Embryonic facial prominence (tissue), 1 donor: ENCODE measurements around the gene HELZ2.
"Not testable (repeated sequence)": the region's sequence is repeated elsewhere in the genome, so short reads cannot be mapped to it uniquely, and the experiment has no call there.

Experiments
- DNase-seq: peaks from one replicate; pipeline ENCODE4 v3.0.0-alpha.2; 2016; ENCODE audit errors: extremely low spot score

Gene HELZ2

DNA sequence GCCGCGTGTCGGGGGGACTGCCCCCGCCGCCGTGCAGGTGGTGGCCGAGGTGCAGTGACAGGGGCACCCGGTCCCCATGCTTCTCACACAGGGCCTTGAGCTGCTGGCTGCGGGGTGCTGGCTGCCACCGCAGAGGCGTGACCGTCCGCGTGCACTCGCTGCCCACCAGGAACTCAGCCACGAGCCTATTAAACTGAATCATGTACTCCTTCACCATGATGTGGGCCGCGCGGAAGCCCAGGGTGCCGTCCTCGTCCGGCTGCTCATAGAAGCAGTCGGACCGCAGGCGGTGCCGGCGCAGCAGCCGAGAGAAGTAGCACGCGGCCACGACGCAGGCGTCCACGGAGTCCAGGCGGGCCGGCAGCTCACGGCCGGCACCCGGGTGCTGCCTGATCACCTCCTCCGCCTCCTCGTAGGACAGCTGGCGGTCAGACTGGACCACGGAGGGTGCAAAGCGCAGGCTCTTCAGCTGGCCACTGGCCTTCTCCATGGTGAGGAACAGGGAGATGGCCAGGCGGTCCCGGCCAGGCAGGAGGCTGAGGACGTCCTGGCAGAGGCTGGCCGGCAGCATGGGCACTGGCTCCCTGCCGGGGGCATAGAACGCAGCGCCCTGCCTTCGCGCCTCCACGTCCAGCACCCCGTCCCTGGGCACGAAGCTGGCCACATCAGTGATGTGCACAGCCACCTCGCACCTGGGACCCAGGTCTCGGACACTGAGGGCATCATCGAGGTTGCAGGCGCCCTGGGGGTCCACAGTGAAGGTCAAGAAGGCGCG lies 9.8 kb downstream of the HELZ2 start:
- DNase-seq, result no peak

DNA sequence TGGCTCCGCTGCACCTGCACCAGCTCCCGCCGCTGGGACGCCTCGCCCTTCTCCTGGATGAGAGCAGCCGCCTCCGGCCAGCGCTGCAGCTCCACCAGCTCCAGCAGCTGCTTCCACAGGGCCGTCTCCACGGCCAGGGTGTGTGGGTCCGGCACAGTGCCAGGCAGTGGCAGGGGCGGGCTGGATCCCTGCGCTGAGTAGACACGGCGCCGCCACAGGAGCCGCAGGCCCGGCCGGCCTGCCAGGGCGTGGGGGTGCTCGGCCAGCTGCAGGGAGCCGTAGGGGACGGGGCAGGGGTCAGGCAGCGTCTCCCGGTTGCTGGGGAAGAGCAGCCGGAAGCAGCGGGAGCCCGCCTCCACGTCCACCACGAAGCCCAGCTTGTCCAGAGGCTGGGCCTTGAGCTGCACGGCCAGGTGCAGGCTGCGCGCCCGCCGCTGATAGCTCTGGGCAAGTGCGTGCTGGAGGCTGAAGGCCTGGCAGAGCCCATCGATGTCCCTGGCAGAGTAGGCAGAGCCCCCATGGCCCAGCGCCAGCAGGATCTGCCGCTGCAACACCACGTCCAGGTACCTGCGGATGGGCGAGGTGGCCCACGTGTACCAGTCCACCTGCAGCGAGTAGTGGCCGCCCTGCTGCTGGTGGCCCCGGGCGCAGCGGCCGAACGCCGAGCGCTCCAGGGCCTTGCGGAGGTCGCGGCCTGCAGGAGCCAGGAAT lies 10.7 kb downstream of the HELZ2 start:
- DNase-seq, result no peak

DNA sequence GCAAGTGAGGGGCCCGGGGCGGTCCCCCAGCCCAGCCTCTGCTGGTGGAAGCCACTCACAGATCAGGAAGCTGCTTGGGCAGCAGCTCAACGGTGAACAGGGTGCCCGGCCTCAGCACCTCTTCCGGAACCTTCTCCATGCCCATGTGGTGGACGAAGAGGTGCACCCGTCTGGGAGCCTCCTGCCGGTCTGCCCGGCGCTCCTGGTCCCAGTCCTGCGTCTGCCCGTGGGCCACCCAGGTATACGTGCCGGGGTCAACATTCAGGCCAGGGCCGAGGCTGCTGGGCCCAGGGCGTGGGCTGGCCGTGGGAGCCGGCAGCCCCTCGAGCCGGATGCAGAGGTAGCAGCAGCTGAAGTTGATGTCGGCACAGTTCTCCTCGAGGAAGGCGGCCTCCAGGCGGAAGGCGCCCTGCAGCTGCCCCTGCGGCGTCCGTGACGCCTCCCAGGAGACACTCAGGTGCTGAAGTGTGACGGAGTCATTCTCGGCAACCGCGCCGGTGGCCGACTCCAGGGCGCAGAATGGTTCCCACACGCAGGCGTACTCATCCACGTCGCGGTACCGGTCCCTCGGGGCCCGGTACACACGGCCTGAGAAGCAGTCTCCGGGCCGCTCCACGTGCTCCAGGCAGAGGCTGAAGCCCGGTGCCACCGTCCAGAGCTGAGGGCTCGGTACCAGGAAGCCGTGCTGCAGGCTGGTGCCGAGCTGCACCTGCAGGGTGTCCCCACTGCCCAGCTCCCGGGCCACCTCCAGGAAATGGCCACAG lies 11.4 kb downstream of the HELZ2 start:
- DNase-seq, result no peak

DNA sequence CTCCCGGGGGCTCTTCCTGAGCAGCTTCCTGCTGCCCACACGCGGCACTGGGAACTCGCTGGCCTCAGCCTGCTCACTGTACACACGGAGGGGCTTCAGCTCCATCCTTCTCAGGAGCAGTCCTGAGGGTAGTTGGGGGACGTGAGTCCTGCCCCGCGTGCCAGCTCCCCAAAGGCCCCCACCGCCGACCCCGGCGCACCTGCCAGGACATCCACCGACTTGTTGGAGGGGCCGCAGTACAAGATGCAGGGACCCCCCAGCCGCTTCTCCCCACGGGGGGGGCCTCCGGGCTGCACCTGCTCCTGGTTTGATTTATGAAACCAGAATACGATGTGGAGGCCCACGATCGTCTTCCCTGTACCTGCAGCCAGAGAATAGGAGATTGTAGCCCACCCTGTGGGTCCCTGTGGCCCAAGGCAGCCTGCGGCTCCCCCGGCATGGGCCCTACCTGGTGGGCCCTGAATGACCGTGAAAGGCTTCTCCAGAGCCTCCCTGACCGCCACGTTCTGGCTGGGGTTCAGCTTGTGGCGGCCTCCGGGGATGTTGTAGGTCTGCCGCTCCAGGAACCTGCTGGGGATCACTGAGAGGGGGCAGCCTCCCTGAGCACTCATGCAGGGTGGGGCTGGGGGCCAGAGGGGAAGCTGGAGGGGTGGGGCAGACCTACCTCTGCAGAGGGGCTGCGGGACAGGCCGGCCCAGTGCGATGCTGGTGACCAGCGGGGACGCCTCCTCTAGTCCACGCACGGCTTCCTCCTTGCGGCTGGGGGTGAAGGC lies 12.2 kb downstream of the HELZ2 start:
- no peak for DNase-seq

DNA sequence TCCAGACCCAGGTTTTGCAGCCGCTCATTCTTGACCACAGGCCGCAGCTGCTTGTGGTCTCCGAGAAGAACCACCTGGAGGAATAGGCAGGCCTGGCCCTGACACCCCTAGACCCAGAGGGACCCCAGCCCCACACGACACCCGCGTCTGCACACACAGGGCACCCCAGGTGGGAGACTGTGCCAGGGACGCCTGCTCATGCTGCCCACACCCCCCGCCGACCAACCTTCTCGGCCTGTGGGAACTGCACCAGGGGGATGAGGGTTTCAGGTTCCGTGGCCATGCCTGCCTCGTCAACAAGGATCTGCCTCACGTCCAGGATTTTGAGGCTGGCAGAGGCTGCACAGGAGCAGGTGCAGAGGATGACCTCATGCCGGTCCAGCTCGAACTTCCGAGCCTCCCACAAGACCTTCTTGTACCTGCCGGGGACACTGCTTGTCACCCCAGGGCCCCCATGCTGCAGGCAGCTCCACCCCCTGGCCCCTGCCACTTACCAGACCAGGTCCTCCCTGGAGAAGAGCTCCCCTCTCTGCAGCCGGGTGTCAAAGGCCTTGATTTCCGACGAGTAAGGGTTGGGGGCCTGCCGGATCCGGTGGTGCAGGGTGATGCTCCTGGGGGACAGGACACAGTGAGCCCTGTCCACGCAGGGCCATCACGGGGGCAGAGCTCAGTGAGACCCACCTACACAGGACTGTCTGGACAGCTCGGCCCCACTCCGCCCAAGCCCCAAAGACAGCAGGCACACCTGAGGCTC lies 13.0 kb downstream of the HELZ2 start:
- no peak for DNase-seq

DNA sequence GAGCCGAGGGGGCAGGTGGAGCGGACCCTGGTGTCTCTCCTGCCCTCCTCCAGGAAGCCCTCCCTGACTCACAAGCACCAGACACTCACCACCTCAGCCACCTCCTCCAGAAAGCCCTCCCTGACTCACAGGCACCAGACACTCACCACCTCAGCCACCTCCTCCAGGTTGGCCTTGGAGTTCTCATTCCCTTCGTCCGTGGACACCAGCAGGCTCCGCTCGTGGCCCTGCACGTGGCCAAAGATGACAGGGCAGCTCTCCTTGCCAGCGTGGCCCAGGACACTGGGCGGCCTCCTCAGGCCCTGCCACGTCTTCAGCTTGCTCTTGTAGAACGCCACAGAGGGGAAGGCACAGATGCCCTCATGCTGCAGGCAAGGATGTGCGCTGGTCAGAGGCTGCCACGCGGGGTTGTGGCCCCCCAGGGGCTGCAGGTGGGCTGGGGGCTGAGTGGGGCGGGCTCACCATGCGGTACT lies 13.7 kb downstream of the HELZ2 start:
- no peak for DNase-seq

DNA sequence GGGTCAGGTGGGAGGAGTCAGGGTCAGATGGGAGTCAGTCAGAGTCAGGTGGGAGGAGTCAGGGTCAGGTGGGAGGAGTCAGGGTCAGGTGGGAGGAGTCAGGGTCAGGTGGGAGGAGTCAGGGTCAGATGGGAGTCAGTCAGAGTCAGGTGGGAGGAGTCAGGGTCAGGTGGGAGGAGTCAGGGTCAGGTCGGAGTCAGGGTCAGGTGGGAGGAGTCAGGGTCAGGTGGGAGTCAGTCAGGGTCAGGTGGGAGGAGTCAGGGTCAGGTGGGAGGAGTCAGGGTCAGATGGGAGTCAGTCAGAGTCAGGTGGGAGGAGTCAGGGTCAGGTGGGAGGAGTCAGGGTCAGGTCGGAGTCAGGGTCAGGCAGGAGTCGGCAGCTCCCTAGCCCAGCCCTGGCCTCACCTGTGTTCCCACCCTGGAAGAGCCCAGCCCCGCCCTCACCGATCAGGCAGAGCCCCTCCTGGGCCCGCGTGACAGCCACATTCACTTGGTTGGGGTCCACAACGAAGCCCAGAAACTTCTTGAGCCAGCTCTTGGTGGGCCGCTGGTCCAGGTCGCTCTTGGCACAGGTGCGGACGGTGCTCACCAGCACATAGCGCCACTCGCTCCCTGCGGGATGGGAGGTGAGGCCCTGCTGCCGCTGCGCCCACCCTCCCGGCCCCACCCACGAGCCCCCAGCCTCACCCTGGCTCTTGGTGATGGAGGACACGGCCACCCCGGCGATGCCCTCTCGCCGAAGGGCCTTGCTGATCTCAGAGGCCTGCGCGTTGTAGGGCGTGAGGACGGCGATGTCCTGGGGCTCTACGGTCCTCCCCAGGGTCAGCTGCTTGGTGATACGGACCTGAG lies 14.3 kb downstream of the HELZ2 start:
- not testable (repeated sequence) for DNase-seq

DNA sequence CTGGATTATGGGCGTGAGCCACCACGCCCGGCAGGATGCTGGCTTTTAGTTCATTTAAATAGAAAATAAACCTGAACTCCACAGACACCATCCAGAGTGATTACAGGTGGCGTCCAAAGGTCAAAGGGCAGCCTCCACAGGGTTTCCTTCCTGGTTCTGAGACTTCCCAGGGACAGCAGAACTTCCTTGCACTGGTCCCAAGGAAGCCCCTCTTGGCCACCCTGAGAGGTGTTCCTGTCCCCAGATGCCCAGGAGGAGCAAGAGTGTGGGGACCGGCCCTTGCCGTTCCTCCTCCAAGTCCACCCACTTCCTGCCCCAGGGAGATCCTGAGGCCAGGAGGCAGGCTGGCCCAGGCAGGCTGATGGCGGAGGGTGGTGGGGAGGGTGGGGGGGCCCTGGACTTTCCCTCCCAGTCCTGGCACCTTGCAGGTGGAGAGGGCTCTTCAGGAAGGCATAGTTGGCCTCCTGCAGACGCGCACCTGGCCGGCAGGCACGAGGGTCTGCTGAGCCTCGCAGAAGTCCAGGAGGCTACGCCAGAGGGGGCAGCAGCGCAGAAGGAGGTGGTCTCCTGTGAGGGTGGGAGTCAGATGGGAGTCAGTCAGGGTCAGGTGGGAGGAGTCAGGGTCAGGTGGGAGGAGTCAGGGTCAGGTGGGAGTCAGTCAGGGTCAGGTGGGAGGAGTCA lies 15.1 kb downstream of the HELZ2 start:
- DNase-seq, result no peak

DNA sequence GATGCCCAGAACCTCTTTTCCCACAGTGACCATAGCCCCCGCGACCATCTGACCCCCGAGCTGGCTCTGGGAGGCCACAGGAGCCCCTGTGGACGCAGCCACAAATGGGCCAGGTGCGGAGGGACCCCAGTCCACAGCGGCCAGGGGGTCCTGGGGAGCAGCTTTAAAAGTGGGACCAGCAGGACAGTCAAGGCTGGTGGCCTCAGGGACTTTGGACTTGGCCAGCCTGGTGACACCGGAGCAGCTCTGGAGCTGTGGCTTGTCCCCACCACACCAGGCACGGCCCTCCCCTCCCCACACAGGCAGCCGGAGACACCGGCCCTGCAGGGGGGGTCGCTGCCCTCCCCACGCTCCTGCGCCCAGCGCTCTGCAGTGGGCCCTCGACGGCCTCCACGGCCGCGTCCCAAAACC lies 16.6 kb downstream of the HELZ2 start:
- DNase-seq, result no peak

DNA sequence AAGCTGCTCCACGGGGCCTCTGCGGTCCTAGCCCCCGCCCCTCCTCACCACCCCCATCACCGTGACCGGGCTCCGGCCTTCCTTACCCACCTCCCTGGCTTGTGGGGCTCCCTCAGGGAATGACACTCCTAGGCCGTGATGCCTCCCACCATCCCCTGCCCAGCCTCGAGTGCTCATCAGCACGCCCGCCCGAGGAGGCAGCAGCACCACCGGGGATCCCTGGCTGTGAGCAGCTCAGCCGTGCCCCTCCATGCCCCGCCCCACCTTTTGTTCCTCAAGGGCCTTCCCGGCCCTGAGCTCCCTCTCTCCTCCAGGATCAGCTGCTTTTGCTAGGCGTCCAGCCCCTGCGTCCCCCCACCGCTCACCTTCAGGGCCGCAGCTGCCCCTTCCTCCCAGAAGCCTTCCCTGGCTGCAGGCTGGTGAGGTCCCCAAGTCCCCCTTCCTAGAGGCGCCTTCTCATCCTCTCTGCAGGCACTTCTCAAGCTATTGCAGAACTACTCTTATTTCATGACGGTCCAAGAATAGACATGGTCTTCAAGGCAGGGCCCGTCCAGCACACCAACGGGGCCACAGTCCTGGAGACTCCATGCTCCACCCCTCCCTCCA lies 17.1 kb downstream of the HELZ2 start:
- no peak for DNase-seq

DNA sequence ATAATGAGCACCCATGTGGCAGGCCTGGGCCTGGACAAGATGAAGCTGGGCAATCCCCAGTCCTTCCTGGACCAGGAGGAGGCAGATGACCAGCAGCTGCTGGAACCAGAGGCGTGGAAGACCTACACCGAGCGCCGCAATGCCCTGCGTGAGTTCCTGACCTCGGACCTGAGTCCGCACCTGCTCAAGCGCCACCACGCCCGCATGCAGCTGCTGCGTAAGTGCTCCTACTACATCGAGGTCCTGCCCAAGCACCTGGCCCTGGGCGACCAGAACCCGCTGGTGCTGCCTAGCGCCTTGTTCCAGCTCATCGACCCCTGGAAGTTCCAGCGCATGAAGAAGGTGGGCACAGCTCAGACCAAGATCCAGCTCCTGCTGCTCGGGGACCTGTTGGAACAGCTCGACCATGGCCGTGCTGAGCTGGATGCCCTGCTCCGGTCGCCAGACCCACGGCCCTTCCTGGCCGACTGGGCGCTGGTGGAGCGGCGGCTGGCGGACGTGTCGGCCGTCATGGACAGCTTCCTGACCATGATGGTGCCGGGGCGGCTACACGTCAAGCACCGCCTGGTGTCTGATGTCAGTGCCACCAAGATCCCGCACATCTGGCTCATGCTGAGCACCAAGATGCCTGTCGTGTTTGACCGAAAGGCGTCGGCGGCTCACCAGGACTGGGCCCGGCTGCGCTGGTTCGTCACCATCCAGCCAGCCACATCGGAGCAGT lies 18.2 kb downstream of the HELZ2 start:
- DNase-seq, result no peak

DNA sequence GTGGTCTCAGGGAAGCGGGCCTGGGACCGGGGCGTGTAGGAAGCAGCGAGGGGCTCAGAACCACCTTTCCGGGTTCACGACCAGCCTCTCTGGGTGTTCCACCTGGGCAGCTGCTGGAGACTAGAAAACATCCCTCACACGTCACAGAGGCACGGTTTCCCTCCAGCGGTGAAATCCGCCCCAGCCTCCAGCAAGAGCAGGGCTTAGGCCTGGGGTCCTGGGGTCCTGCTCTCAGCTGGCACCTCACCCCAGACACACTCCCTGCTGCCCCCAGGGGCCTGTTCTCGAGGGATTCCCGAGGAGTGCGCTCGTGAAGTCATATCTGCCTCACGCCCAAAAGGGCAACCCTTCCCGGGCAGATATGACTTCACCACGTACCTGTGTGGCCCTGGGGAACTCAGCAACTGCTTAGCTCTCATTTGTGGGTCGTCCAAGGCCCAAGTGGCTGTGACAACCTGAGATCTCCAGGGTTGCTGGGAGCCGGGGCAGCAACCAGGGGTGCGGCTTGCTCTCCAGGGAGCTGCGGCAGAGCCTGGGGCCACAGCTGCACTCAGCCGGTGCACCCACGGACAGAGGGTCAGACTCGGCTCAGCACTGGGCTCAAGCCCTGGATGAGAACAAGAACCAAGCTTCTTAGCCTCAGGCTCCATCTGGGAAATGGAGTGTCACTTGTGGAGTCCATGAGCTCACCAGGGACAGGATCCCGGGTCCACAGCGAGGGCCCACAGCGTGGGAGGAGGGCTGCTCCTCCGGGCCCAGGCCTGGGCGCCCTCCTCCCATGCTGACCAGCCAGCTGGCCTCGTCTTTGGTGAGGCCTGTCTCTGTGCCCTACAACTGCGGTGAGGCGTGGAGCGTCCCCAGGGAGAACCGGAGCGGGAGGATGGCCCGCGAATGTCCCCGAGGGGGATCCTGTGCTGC lies 19.4 kb downstream of the HELZ2 start:
- no peak for DNase-seq

DNA sequence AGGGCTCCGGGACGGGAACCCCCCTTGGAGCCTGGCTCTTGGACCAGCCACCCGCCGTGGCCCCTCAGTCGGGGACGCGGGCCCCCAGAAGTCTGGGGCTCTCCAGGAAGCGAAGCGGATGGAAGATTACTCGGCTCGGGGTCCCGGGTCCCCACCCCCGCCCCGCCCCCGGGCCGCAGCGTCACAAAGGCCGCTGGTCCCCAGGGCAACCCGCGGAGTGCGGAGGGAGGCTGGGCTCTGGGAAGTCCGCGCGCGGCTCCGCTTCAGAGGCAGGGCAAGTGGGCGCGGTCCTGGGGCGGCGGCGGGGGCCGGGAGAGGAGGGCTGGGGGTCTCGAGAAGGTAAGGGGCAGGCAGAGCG lies 20.1 kb downstream of the HELZ2 start, which contains the start of gene FNDC11:
FNDC11 (plus strand) TSS at position 227 of the 358 bp plus-strand sequence. CDS start 1,505 bp downstream, outside the sequence.
- DNase-seq, result no peak

DNA sequence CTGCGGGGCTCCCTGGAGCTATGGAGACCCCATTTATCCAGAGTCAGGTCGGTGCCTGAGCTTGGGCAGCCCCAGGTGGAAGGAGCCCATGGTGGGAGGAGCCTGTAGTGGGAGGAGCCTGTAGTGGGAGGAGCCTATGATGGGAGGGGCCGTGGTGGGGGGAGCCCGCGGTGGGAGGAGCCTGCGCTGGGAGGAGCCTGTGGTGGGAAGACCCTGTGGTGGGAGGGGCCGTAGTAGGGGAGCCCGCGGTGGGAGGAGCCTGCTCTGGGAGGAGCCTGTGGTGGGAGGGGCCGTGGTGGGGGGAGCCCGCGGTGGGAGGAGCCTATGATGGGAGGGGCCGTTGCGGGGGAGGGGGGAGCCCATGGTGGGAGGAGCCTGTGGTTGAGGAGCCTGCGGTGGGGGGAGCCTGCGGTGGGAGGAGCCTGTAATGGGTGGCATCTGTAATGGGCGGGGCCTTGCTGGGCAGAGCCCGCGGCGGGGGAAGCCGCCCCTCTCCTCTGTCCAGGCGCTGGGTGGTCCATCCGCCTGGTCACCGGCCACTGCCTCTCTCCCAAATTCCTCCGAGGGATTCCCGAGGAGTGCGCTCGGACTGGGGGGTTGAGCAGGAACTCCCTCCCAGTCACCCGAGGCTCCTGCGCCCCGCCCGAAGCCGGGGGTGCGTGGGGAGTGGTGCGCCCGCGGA lies 20.6 kb downstream of the HELZ2 start:
- peak; percentile 33 for DNase-seq

DNA sequence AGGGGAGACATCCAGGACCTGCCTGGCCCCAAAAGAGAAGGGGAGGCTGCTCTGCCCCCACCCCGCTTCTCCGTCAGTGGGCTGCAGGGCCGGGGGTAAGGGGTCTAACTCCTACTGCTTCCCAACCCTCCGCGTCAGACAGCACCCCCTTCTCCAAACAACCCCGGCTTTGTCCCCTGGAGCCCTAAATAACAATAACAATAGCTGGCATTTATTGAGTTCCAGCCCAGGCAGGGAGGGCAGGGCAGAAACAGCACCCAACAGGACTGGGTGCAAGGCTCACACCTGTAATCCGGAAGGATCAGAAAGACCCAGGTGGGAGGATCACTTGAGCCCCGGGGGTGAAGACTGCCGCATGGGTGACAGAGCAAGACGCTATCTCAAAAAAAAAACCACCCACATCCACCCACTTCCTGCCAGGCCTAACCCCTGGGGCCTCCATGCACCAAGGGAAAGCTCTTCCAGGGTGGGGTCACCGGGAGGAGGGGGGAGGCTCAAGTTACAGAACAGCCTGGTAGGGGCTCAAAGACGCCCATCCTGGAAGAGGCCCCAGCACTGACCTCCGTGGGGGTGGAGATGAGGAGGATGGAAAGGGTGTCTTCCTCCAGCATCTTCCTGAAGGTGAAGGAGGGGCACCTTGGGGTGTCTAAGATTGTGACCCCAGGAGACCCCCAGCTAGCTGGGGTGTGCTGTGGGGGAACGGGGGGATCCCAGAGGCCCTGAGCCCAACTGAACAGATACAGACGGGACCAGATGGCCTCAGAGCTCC lies 21.4 kb downstream of the HELZ2 start:
- DNase-seq, result no peak

DNA sequence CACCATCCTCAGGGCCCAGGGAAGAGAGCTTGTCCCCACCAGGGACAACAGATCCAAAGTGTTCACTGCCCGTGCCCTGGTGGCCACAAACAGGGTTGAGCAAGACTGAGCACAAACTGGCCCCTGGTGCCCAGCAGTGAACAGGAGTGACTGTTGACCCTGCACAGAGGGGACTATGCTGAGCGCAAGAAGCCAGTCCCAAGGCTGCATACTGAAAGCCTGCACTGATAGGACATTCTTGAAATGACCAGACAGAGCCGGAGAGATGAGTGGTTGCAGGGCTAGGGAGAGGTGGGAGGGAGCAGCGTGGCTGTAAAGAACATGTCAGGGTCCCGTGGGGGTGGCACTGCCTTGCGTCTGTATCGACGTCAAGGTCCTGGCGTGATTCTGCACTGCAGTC lies 23.0 kb downstream of the HELZ2 start:
- DNase-seq, result no peak
